GM23338 (cell line): ENCODE data around the gene ZNF775. TPM values are rescaled to one million over a fixed set of nuclear protein-coding genes. Genes with fewer than 3 reads are reported as not detected.

Source experiments
- ATAC-seq: fragments of 200-7000 bp; cut with Tn5 transposase; 3 replicates; pipeline ENCODE4 v1.9.1; 2020
- DNase-seq: peaks from one replicate; pipeline ENCODE4 v3.0.0-alpha.2; 2015; ENCODE audit warnings: low spot score
- H2AFZ ChIP-seq: fragments of 200-600 bp; sonication (generic); 2 replicates; pipeline ENCODE4 v1.8.0; 2016; ENCODE audit warnings: antibody characterized with exemption, mild to moderate bottlenecking, moderate library complexity
- H3F3A ChIP-seq: fragments of 200-600 bp; sonication (generic); replicated peaks from 2 replicates; pipeline ENCODE4 v1.8.0; 2017; ENCODE audit warnings: antibody characterized with exemption, mixed run types, low read depth
- H3K27ac ChIP-seq: fragments of 200-600 bp; sonication (generic); 2 replicates; pipeline ENCODE4 v1.6.1; 2016; ENCODE audit warnings: low read depth
- H3K27me3 ChIP-seq: fragments of 200-600 bp; sonication (generic); 2 replicates; pipeline ENCODE4 v1.8.0; 2016; ENCODE audit warnings: mild to moderate bottlenecking, mixed run types, moderate library complexity; ENCODE audit not compliant: insufficient read depth
- H3K36me3 ChIP-seq: fragments of 200-600 bp; sonication (generic); 2 replicates; pipeline ENCODE4 v1.8.0; 2016; ENCODE audit warnings: mild to moderate bottlenecking; ENCODE audit not compliant: insufficient read depth
- H3K4me1 ChIP-seq: fragments of 200-600 bp; sonication (generic); 2 replicates; pipeline ENCODE4 v1.8.0; 2016; ENCODE audit warnings: mild to moderate bottlenecking, moderate library complexity; ENCODE audit not compliant: insufficient read depth
- H3K4me2 ChIP-seq: fragments of 200-600 bp; sonication (generic); 2 replicates; pipeline ENCODE4 v1.7.1; 2017; ENCODE audit warnings: mixed run types
- H3K4me3 ChIP-seq: fragments of 200-600 bp; sonication (generic); 2 replicates; pipeline ENCODE4 v1.6.1; 2016; ENCODE audit warnings: mixed run types
- H3K79me2 ChIP-seq: fragments of 200-600 bp; sonication (generic); replicated peaks from 2 replicates; pipeline ENCODE4 v1.8.0; 2017; ENCODE audit warnings: mild to moderate bottlenecking; ENCODE audit not compliant: insufficient read depth
- H3K9me2 ChIP-seq: fragments of 200-600 bp; sonication (generic); 2 replicates; pipeline ENCODE4 v1.8.0; 2017; ENCODE audit not compliant: insufficient read depth
- H4K20me1 ChIP-seq: fragments of 200-600 bp; sonication (generic); replicated peaks from 2 replicates; pipeline ENCODE4 v1.8.0; 2017; ENCODE audit warnings: mild to moderate bottlenecking; ENCODE audit not compliant: insufficient read depth
- H3K27ac Mint-ChIP-seq: 2 replicates; pipeline ENCODE4 v1.8.0; 2020; ENCODE audit warnings: inconsistent platforms, mild to moderate bottlenecking, moderate library complexity, mixed read lengths
- H3K27me3 Mint-ChIP-seq: 3 replicates; pipeline ENCODE4 v1.8.0; 2022; ENCODE audit warnings: low read depth, mild to moderate bottlenecking, moderate library complexity, mixed read lengths, inconsistent platforms; ENCODE audit not compliant: insufficient read depth, poor library complexity
- H3K36me3 Mint-ChIP-seq: 3 replicates; pipeline ENCODE4 v1.8.0; 2021; ENCODE audit warnings: low read depth, mild to moderate bottlenecking, inconsistent platforms, moderate library complexity, mixed read lengths
- H3K4me1 Mint-ChIP-seq: 3 replicates; pipeline ENCODE4 v1.8.0; 2020; ENCODE audit warnings: mild to moderate bottlenecking, inconsistent platforms, mixed read lengths
- H3K4me3 Mint-ChIP-seq: 3 replicates; pipeline ENCODE4 v1.8.0; 2021; ENCODE audit warnings: moderate library complexity, mild to moderate bottlenecking, inconsistent platforms, mixed read lengths
- H3K9me3 Mint-ChIP-seq: 3 replicates; pipeline ENCODE4 v1.8.0; 2020; ENCODE audit warnings: moderate library complexity, mild to moderate bottlenecking, inconsistent platforms, mixed read lengths
- POLR2AphosphoS5 ChIP-seq: IDR thresholded peaks from 2 replicates; pipeline ENCODE4 v1.6.1; 2016; ENCODE audit warnings: antibody characterized with exemption, low read depth
- ZNF331 ChIP-seq: fragments of 250-450 bp; sonication (Bioruptor Pico); IDR thresholded peaks from 2 replicates; pipeline ENCODE4 v1.5.0; 2020; ENCODE audit warnings: low read depth, mild to moderate bottlenecking, moderate library complexity
- long read RNA-seq: library from polyadenylated mRNA; unstranded; transcript quantifications from one replicate; pipeline ENCODE4 v2.0.0, GENCODE V29; 2020; ENCODE audit not compliant: unreplicated experiment
- polyA plus RNA-seq: library from polyadenylated mRNA; unstranded; fragments of >200 nt; fragmentation: Nextera tagmentation; extraction: Ambion mirVana; gene quantifications from 2 replicates; pipeline ENCODE4 v1.2.1, GENCODE V29; 2016
- total RNA-seq: library from RNA; depleted of rRNA; stranded (reverse); fragments of >200 nt; shearing (Covaris generic); gene quantifications from 2 replicates; pipeline ENCODE4 v1.2.3, GENCODE V29; 2014; rRNA removed
- TF ChIP-seq, protein P1 (sequence below): IDR thresholded peaks from 2 replicates; pipeline ENCODE4 v1.6.1; 2016; ENCODE audit warnings: antibody characterized with exemption
- TF ChIP-seq, protein P2 (sequence below), 2 experiments: fragments of 200-600 bp in 1 of 2; sonication (generic) in 1 of 2; conservative IDR thresholded peaks; 2 replicates each; pipeline versions ENCODE4 v1.5.1 to v1.6.1; 2016 to 2017; ENCODE audit warnings: antibody characterized with exemption in 2 of 2, low read depth in 2 of 2, mild to moderate bottlenecking in 2 of 2, moderate library complexity in 1 of 2
- TF ChIP-seq, protein P3 (sequence below): fragments of 250-450 bp; sonication (Bioruptor Pico); IDR thresholded peaks from 2 replicates; pipeline ENCODE4 v1.5.0; 2020; ENCODE audit warnings: mild to moderate bottlenecking, moderate library complexity

The ZNF775 gene
- 35.2 and 38.2 TPM in 2 replicates for total RNA-seq
- polyA plus RNA-seq = 4.5 and 6.7 TPM in 2 replicates
- long read RNA-seq, partial matches to known transcripts = 0 of 4 reads
- long read RNA-seq, other reads (novel, unspliced or antisense) = 4 of 4 reads

DNA sequence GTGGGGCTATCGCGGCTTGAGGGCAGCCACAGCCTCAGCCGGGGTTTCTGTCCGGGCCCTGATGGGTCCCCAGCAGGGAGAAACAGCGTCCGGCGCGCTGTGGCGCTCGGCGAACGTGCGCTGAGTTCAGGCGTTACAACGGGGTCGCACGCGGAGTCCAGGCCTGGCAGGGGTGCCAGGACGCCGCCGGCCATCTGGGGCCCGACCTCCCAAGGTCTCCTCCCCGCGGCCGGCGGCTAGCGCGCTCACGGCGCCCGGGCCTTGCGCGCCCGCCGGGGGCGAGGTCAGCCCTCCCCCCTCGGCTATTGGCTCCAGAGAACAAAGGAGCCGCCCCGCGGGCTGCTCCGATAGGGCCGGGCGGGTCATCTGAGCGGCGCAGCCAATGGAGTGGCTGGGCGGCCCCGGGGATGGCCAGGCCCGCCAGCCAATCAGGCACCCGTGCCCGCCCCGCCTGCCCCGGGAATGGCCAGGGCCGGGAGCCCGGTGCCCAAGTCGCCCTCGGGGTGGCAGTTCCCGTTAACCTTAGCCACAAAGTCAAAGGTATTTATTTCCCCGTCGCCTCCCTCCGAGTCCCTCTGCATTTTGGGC lies at the start of gene ZNF775:
Gene ZNF775 (plus strand): TSS at position 478 of the 588 bp plus-strand sequence. CDS start 9,141 bp downstream, outside the sequence.
- peaks cover 26% of the 10 kb centered on the region for H3K27me3 Mint-ChIP-seq
- H2AFZ ChIP-seq = 0 out of 2 replicates have a peak within 1 kb of the TSS, but pooled peaks have one; percentile 28
- H3K4me1 Mint-ChIP-seq = peaks cover 79% of the 10 kb centered on the region
- no peaks in the 10 kb centered on the region for H3K9me2 ChIP-seq
- peak within 1 kb of the TSS; percentile 97 for H3K27ac ChIP-seq
- no peaks in the 10 kb centered on the region for H3K9me3 Mint-ChIP-seq
- TF ChIP-seq POLR2AphosphoS5 (peak; percentile 71), ZNF331 (CRISPR knock-in tag) (no peak)
- TF ChIP-seq, protein P1, sequence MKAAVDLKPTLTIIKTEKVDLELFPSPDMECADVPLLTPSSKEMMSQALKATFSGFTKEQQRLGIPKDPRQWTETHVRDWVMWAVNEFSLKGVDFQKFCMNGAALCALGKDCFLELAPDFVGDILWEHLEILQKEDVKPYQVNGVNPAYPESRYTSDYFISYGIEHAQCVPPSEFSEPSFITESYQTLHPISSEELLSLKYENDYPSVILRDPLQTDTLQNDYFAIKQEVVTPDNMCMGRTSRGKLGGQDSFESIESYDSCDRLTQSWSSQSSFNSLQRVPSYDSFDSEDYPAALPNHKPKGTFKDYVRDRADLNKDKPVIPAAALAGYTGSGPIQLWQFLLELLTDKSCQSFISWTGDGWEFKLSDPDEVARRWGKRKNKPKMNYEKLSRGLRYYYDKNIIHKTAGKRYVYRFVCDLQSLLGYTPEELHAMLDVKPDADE = no peak
- peak within 1 kb of the TSS; percentile 98 for H3K4me2 ChIP-seq
- H3K27me3 ChIP-seq = no peaks in the 10 kb centered on the region
- H3K4me3 Mint-ChIP-seq = peak within 1 kb of the TSS; percentile 88
- no peaks in the 10 kb centered on the region; the same call in none of the 2 replicates for H4K20me1 ChIP-seq
- H3K4me3 ChIP-seq = peak within 1 kb of the TSS; percentile 98
- H3K36me3 ChIP-seq = no peaks in the 10 kb centered on the region
- H3K79me2 ChIP-seq = peaks cover 41% of the 10 kb centered on the region
- ATAC-seq (peak; percentile 76), DNase-seq (peak; percentile 99)
- peaks cover 67% of the 10 kb centered on the region for H3K4me1 ChIP-seq
- H3K27ac Mint-ChIP-seq = peak within 1 kb of the TSS; percentile 94
- peaks cover 22% of the 10 kb centered on the region for H3K36me3 Mint-ChIP-seq
- H3F3A ChIP-seq = peaks cover 47% of the 10 kb centered on the region

DNA sequence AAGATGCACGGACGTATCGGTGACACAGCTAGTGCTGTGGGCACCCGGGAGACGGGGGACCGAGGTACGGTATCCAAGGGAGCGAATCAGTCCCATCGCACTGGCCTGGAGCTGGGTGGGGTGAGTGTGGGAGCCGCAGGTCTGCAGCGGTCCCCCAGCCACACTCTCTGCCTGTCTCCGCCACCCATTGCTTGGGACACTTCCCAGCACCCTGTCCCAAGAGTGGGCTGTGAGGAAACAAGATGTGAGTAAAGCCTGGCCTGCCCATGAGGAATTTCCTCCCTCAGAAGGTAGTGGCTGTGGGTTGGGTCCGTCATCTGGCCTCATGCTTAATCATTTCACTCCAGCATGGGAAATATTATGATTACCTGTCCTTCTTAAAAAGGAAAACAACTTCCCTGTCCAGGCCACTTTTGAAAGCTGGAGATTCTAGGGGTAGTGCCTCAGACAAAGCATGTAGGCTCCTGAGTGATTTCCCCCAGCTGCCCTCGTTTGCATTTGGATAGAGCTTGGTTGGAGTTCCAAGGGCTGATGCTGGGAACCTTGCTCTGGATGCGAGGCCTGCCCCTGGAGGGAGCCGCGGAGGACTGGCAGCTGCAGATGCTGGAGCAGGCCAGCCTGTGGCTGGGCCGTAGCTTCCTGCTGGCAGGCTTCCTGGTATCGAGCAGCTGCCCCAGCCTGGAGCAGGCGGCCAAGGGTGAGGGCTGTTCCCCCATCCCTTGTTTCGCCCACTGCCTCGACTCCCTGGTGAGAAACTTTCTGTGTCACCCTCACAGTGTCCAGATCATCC lies 49.6 kb upstream of the ZNF775 start:
- no peaks in the 10 kb centered on the region; the same call in 2 of the 3 replicates for H3K9me3 Mint-ChIP-seq
- no peaks in the 10 kb centered on the region for H3K9me2 ChIP-seq
- ATAC-seq = peak; percentile 97
- peaks cover 44% of the 10 kb centered on the region for H3K79me2 ChIP-seq
- TF ChIP-seq, protein P2, sequence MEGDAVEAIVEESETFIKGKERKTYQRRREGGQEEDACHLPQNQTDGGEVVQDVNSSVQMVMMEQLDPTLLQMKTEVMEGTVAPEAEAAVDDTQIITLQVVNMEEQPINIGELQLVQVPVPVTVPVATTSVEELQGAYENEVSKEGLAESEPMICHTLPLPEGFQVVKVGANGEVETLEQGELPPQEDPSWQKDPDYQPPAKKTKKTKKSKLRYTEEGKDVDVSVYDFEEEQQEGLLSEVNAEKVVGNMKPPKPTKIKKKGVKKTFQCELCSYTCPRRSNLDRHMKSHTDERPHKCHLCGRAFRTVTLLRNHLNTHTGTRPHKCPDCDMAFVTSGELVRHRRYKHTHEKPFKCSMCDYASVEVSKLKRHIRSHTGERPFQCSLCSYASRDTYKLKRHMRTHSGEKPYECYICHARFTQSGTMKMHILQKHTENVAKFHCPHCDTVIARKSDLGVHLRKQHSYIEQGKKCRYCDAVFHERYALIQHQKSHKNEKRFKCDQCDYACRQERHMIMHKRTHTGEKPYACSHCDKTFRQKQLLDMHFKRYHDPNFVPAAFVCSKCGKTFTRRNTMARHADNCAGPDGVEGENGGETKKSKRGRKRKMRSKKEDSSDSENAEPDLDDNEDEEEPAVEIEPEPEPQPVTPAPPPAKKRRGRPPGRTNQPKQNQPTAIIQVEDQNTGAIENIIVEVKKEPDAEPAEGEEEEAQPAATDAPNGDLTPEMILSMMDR (conservative IDR thresholded peaks at IDR 0.05; ENCODE audit: low read depth in 2 of 2) = 0 out of 4 replicates have a peak, but pooled peaks of 1 of the 2 experiments have one; percentile 5
- TF ChIP-seq, protein P3, sequence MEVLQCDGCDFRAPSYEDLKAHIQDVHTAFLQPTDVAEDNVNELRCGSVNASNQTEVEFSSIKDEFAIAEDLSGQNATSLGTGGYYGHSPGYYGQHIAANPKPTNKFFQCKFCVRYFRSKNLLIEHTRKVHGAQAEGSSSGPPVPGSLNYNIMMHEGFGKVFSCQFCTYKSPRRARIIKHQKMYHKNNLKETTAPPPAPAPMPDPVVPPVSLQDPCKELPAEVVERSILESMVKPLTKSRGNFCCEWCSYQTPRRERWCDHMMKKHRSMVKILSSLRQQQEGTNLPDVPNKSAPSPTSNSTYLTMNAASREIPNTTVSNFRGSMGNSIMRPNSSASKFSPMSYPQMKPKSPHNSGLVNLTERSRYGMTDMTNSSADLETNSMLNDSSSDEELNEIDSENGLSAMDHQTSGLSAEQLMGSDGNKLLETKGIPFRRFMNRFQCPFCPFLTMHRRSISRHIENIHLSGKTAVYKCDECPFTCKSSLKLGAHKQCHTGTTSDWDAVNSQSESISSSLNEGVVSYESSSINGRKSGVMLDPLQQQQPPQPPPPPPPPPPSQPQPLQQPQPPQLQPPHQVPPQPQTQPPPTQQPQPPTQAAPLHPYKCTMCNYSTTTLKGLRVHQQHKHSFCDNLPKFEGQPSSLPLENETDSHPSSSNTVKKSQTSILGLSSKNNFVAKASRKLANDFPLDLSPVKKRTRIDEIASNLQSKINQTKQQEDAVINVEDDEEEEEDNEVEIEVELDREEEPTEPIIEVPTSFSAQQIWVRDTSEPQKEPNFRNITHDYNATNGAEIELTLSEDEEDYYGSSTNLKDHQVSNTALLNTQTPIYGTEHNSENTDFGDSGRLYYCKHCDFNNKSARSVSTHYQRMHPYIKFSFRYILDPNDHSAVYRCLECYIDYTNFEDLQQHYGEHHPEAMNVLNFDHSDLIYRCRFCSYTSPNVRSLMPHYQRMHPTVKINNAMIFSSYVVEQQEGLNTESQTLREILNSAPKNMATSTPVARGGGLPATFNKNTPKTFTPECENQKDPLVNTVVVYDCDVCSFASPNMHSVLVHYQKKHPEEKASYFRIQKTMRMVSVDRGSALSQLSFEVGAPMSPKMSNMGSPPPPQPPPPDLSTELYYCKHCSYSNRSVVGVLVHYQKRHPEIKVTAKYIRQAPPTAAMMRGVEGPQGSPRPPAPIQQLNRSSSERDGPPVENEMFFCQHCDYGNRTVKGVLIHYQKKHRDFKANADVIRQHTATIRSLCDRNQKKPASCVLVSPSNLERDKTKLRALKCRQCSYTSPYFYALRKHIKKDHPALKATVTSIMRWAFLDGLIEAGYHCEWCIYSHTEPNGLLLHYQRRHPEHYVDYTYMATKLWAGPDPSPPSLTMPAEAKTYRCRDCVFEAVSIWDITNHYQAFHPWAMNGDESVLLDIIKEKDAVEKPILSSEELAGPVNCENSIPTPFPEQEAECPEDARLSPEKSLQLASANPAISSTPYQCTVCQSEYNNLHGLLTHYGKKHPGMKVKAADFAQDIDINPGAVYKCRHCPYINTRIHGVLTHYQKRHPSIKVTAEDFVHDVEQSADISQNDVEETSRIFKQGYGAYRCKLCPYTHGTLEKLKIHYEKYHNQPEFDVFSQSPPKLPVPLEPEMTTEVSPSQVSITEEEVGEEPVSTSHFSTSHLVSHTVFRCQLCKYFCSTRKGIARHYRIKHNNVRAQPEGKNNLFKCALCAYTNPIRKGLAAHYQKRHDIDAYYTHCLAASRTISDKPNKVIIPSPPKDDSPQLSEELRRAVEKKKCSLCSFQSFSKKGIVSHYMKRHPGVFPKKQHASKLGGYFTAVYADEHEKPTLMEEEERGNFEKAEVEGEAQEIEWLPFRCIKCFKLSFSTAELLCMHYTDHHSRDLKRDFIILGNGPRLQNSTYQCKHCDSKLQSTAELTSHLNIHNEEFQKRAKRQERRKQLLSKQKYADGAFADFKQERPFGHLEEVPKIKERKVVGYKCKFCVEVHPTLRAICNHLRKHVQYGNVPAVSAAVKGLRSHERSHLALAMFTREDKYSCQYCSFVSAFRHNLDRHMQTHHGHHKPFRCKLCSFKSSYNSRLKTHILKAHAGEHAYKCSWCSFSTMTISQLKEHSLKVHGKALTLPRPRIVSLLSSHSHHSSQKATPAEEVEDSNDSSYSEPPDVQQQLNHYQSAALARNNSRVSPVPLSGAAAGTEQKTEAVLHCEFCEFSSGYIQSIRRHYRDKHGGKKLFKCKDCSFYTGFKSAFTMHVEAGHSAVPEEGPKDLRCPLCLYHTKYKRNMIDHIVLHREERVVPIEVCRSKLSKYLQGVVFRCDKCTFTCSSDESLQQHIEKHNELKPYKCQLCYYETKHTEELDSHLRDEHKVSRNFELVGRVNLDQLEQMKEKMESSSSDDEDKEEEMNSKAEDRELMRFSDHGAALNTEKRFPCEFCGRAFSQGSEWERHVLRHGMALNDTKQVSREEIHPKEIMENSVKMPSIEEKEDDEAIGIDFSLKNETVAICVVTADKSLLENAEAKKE (CRISPR knock-in tag) = peak; percentile 89
- no peak for TF ChIP-seq POLR2AphosphoS5
- H4K20me1 ChIP-seq = no peaks in the 10 kb centered on the region
- peak overlapping the region; percentile 93 for H3K27ac Mint-ChIP-seq
- peaks cover 32% of the 10 kb centered on the region for H3K36me3 ChIP-seq
- H3F3A ChIP-seq = peaks cover 22% of the 10 kb centered on the region
- H3K4me2 ChIP-seq = peak overlapping the region; percentile 58; the same call in 1 of the 2 replicates
- peaks cover 45% of the 10 kb centered on the region for H3K4me1 Mint-ChIP-seq
- peak overlapping the region; percentile 11; the same call in 1 of the 3 replicates for H3K4me3 Mint-ChIP-seq
- peak; percentile 93 for DNase-seq
- H3K27ac ChIP-seq = peak overlapping the region; percentile 95
- H3K27me3 Mint-ChIP-seq = peaks cover 18% of the 10 kb centered on the region
- peaks cover 35% of the 10 kb centered on the region for H3K4me1 ChIP-seq
- H3K27me3 ChIP-seq = no peaks in the 10 kb centered on the region
- H3K4me3 ChIP-seq = peak overlapping the region; percentile 28; the same call in 1 of the 2 replicates
- H3K36me3 Mint-ChIP-seq = peaks cover 58% of the 10 kb centered on the region
- H2AFZ ChIP-seq = no peak overlapping the region
